ENCODE results near the gene MUC5B. TPM values are rescaled to one million over a fixed set of nuclear protein-coding genes. Genes with fewer than 3 reads are reported as not detected.

MUC5B gene
- total RNA-seq, 3 donors from 2014 or later, result 2.0 to 6.9 TPM; not detected in 1

DNA sequence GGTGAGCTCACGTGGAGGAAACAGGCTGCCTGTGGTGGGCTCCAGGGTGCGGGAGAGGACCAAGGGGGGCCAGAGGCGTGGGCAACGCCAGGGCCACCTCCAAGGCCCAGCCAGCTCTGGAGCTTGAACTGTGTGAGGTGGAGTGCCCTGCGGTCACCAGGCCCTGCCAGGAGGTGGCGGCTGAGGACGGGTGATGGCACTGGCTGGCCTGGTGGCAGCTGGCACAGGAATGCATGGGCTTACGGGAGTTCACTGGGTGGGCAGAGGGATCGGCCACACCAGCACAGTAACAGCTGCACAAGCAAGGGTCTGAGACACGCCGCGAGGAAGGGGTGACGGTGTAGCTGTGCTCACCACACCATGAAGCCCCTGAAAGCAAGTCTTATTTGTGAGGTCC, 70.8 kb downstream of the MUC5B start:
- Histone ChIP-seq H3K4me1 (peaks cover 0 to 11% of the 10 kb centered on the region in 2 donors), H3K4me3 (no peak overlapping the region), H3K9me3 (no peaks in the 10 kb centered on the region), H3K27ac (no peak overlapping the region), H3K36me3 (peaks cover 4% of the 10 kb centered on the region), H3K27me3 (no peaks in the 10 kb centered on the region)
- TF ChIP-seq POLR2A (IDR thresholded peaks at IDR 0.05), result no peak
- TF ChIP-seq, protein P1, sequence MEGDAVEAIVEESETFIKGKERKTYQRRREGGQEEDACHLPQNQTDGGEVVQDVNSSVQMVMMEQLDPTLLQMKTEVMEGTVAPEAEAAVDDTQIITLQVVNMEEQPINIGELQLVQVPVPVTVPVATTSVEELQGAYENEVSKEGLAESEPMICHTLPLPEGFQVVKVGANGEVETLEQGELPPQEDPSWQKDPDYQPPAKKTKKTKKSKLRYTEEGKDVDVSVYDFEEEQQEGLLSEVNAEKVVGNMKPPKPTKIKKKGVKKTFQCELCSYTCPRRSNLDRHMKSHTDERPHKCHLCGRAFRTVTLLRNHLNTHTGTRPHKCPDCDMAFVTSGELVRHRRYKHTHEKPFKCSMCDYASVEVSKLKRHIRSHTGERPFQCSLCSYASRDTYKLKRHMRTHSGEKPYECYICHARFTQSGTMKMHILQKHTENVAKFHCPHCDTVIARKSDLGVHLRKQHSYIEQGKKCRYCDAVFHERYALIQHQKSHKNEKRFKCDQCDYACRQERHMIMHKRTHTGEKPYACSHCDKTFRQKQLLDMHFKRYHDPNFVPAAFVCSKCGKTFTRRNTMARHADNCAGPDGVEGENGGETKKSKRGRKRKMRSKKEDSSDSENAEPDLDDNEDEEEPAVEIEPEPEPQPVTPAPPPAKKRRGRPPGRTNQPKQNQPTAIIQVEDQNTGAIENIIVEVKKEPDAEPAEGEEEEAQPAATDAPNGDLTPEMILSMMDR (IDR thresholded peaks at IDR 0.05), result peak in 1 of 3 donors; percentile 20
- peak in 1 of 2 donors; percentile 47 for DNase-seq (ENCODE audit: low spot score in 2 of 2)
- intact Hi-C loops (cut with DNase I; ENCODE audit: low total_unique reads), result no loop called here

DNA sequence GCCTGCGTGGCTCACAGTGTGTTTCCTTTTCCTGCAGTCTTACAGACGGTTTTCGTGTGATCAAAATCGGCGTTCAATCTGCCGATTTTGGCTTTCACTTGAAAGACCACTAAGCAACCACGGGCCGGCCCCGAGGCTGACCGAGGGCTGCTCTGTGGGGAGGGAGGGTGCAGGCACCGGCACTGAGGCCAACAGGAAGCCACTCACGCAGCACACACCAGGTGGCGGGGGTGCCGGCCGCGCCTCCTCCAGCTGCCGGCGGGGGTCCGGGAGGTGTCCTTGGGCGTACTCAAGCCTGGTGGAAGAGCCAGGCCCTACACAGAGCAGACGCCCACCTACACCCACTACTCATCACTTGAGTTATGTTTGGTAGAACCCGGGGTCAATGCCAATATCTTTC, 72.2 kb downstream of the MUC5B start:
- intact Hi-C loops (cut with DNase I; ENCODE audit: low total_unique reads), result no loop called here
- Histone ChIP-seq H3K4me3 (no peak overlapping the region), H3K9me3 (no peaks in the 10 kb centered on the region), H3K4me1 (peaks cover 0 to 16% of the 10 kb centered on the region in 2 donors), H3K36me3 (peaks cover 4% of the 10 kb centered on the region), H3K27ac (no peak overlapping the region), H3K27me3 (no peaks in the 10 kb centered on the region)
- DNase-seq (ENCODE audit: low spot score in 2 of 2), result peak in 1 of 2 donors; percentile 40
- TF ChIP-seq POLR2AphosphoS5 (IDR thresholded peaks at IDR 0.05) (no peak), POLR2A (IDR thresholded peaks at IDR 0.05) (no peak)
- TF ChIP-seq, protein P1 (IDR thresholded peaks at IDR 0.05), result no peak

DNA sequence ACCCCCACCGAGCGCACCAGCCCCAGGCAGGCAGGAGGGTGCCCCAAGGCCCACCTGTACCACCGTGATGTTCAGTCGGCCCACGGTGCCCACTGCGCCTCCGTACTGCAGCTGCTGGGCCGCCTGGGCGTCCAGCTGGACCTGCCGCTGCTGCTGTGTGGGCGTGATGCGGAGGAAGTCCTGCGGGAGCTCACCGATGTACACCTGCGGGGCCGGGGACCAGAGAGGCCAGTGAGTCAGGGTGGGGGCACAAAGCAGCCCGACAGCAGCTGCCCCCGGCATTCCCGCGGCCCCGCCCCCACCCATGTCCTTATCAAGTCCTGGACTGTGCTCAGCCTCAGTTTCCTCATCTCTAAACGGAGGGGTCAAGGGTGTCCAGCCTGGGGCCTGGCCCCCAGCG, 72.7 kb downstream of the MUC5B start:
- DNase-seq (ENCODE audit: low spot score in 2 of 2), result peak in 1 of 2 donors; percentile 44
- H3K4me3 ChIP-seq, result no peak overlapping the region
- no peaks in the 10 kb centered on the region for H3K9me3 ChIP-seq
- TF ChIP-seq, protein P1 (IDR thresholded peaks at IDR 0.05), result no peak
- TF ChIP-seq POLR2AphosphoS5 (IDR thresholded peaks at IDR 0.05), result no peak
- no peak for TF ChIP-seq POLR2A (IDR thresholded peaks at IDR 0.05)
- no peaks in the 10 kb centered on the region for H3K27me3 ChIP-seq
- H3K4me1 ChIP-seq, result peaks cover 0 to 16% of the 10 kb centered on the region in 2 donors
- intact Hi-C loops (cut with DNase I; ENCODE audit: low total_unique reads), result no loop called here
- H3K27ac ChIP-seq, result no peak overlapping the region
- peaks cover 4% of the 10 kb centered on the region for H3K36me3 ChIP-seq

DNA sequence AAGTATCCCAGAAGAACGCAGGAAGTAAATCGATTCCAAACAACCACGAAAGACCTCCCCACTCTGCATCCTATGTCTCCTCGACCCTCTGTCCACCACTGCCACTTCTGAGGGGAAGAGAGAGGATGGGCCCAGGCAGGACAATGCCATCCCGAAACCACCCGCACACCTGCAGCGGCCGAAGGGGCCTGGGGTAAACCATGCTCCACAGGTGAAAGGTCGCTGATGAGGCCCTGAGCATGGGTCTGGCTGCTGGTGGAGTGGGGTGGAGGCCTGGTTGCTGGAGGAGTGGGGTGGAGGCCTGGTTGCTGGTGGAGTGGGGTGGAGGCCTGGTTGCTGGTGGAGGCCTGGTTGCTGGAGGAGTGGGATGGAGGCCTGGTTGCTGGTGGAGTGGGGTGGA, 73.4 kb downstream of the MUC5B start:
- no peaks in the 10 kb centered on the region for H3K27me3 ChIP-seq
- no peak overlapping the region for H3K27ac ChIP-seq
- H3K36me3 ChIP-seq, result peaks cover 4% of the 10 kb centered on the region
- DNase-seq (ENCODE audit: low spot score in 2 of 2), result no peak
- H3K9me3 ChIP-seq, result no peaks in the 10 kb centered on the region
- H3K4me1 ChIP-seq, result peaks cover 0 to 16% of the 10 kb centered on the region in 2 donors
- intact Hi-C loops (cut with DNase I; ENCODE audit: low total_unique reads), result no loop called here
- no peak for TF ChIP-seq POLR2A (IDR thresholded peaks at IDR 0.05)
- TF ChIP-seq, protein P1 (IDR thresholded peaks at IDR 0.05), result no peak
- no peak for TF ChIP-seq POLR2AphosphoS5 (IDR thresholded peaks at IDR 0.05)
- H3K4me3 ChIP-seq, result no peak overlapping the region

DNA sequence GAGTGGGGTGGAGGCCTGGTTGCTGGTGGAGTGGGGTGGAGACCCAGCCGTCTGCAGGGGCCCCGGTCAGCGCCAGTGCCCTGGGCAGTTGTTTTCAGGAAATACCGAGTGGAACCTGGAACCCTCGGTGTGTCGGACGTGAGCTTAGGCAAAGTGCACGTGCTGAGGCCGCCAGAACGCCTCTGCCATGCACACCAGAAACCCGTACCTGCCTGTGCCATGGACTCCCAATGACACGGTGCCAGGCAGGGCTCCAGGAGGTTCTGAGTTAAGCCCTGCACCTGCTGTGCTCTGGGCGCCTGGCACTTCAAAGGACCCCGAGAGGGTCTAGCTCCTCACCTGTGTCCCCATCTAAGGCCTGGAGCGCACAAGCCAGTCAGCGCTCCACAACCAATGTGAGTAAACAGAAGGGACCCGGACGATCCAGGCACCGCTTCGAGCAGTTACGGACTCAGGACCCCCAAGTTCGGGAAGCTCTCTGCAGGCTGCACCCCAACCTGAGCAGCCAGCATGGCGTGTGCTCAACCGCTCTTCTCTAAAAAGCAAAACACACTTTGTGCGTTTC, 74.2 kb downstream of the MUC5B start:
- Histone ChIP-seq H3K4me3 (no peak overlapping the region), H3K9me3 (no peaks in the 10 kb centered on the region), H3K36me3 (peaks cover 4% of the 10 kb centered on the region), H3K4me1 (peaks cover 0 to 16% of the 10 kb centered on the region in 2 donors), H3K27ac (no peak overlapping the region), H3K27me3 (no peaks in the 10 kb centered on the region)
- DNase-seq (ENCODE audit: low spot score in 2 of 2), result peak; percentile 15 to 38
- no peak for TF ChIP-seq POLR2AphosphoS5 (IDR thresholded peaks at IDR 0.05)
- TF ChIP-seq POLR2A (IDR thresholded peaks at IDR 0.05), result no peak
- TF ChIP-seq, protein P1 (IDR thresholded peaks at IDR 0.05), result no peak
- intact Hi-C loops (cut with DNase I; ENCODE audit: low total_unique reads), result no loop called here
